ENCODE results near the gene SLC22A23.

Gene SLC22A23

DNA sequence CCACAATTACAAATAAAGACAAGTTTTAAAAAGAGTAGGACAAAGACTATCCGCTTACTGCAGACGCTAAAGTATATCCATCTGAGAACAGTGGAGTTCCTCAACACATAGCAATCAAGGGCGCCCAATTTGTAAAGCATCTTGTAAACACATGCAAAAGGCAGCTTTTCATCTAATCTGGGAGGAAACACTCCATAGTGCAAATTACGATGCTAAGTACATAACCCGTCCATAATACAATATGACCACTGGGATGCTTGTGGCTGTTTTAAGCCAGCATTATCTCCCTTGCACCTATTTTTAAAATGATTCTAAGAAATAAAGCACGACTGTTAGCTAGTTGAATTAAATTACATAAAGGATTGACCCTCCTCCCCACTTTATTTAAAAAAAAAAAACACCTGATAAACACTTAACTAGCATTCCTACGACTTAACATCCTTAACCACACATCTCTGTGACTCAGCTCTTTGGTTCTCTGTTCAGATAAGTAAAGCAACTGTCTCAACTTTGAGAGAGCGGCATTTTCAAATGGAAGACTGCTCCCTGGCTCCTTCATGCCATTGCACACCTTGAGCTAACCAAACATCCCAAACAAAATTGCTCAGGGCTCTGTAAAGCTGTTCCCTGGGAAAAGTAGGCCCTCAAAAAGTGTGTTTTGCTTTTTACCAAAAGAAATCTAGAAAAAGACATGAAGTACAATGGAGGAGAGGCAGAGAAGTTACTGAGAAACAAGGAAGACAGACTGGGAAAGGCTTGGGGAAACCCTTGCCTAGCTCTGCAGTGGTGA is 14.2 kb downstream of the SLC22A23 start:
- H3K4me3 ChIP-seq (ENCODE audit: low read length) = no peak overlapping the region
- no peaks in the 10 kb centered on the region; the same call in 1 of the 2 replicates for H3K79me2 ChIP-seq (ENCODE audit: low read length)
- H3K9ac ChIP-seq (ENCODE audit: low read length) = no peak overlapping the region
- H4K20me1 ChIP-seq (ENCODE audit: insufficient read depth, low read length) = no peaks in the 10 kb centered on the region
- no peaks in the 10 kb centered on the region for H3K4me1 ChIP-seq (ENCODE audit: low read length)
- H3K27me3 ChIP-seq (ENCODE audit: low read depth, low read length) = no peaks in the 10 kb centered on the region
- H3K36me3 ChIP-seq (replicated peaks; ENCODE audit: low read depth, low read length) = no peaks in the 10 kb centered on the region
- no peak overlapping the region for H3K4me2 ChIP-seq (ENCODE audit: low read length)
- no peaks in the 10 kb centered on the region for H3K9me3 ChIP-seq (ENCODE audit: insufficient read depth, low read length)
- no peak overlapping the region for H2AFZ ChIP-seq (ENCODE audit: low read depth, low read length)
- TF ChIP-seq EZH2phosphoT487 (IDR thresholded peaks at IDR 0.05; ENCODE audit: low read depth) = no peak
- no peak for TF ChIP-seq CTCF (IDR thresholded peaks at IDR 0.05; ENCODE audit: low read depth, low read length)
- H3K27ac ChIP-seq (ENCODE audit: low read length) = no peak overlapping the region

GRCh38 chr6:3440911-3441310 is 15.9 kb downstream of the SLC22A23 start:
- no peaks in the 10 kb centered on the region for H3K36me3 ChIP-seq (replicated peaks; ENCODE audit: low read depth, low read length)
- H3K27ac ChIP-seq (ENCODE audit: low read length) = no peak overlapping the region

GRCh38 chr6:3439961-3440360 is 16.9 kb downstream of the SLC22A23 start:
- H2AFZ ChIP-seq (ENCODE audit: low read depth, low read length) = no peak overlapping the region
- no peaks in the 10 kb centered on the region for H3K4me1 ChIP-seq (ENCODE audit: low read length)
- no peaks in the 10 kb centered on the region for H3K79me2 ChIP-seq (ENCODE audit: low read length)
- H3K4me3 ChIP-seq (ENCODE audit: low read length) = no peak overlapping the region
- H3K27me3 ChIP-seq (ENCODE audit: low read depth, low read length) = no peaks in the 10 kb centered on the region
- H3K4me2 ChIP-seq (ENCODE audit: low read length) = no peak overlapping the region
- no peak overlapping the region for H3K27ac ChIP-seq (ENCODE audit: low read length)
- no peaks in the 10 kb centered on the region for H3K9me3 ChIP-seq (ENCODE audit: insufficient read depth, low read length)
- H4K20me1 ChIP-seq (ENCODE audit: insufficient read depth, low read length) = no peaks in the 10 kb centered on the region
- no peak for TF ChIP-seq EZH2phosphoT487 (IDR thresholded peaks at IDR 0.05; ENCODE audit: low read depth)
- no peak for TF ChIP-seq CTCF (IDR thresholded peaks at IDR 0.05; ENCODE audit: low read depth, low read length)
- H3K36me3 ChIP-seq (replicated peaks; ENCODE audit: low read depth, low read length) = no peaks in the 10 kb centered on the region
- H3K9ac ChIP-seq (ENCODE audit: low read length) = no peak overlapping the region

More at GRCh38 chr6:3440911-3441310, 15.9 kb downstream of the SLC22A23 start:
- no peak overlapping the region for H3K4me2 ChIP-seq (ENCODE audit: low read length)
- no peak overlapping the region for H3K4me3 ChIP-seq (ENCODE audit: low read length)
- H3K9me3 ChIP-seq (ENCODE audit: insufficient read depth, low read length) = no peaks in the 10 kb centered on the region
- H2AFZ ChIP-seq (ENCODE audit: low read depth, low read length) = no peak overlapping the region
- TF ChIP-seq EZH2phosphoT487 (IDR thresholded peaks at IDR 0.05; ENCODE audit: low read depth) (no peak), CTCF (IDR thresholded peaks at IDR 0.05; ENCODE audit: low read depth, low read length) (no peak)
- no peaks in the 10 kb centered on the region; the same call in 1 of the 2 replicates for H3K79me2 ChIP-seq (ENCODE audit: low read length)
- H3K9ac ChIP-seq (ENCODE audit: low read length) = no peak overlapping the region
- no peaks in the 10 kb centered on the region for H3K4me1 ChIP-seq (ENCODE audit: low read length)
- H4K20me1 ChIP-seq (ENCODE audit: insufficient read depth, low read length) = no peaks in the 10 kb centered on the region
- H3K27me3 ChIP-seq (ENCODE audit: low read depth, low read length) = no peaks in the 10 kb centered on the region

- TF ChIP-seq EZH2phosphoT487 (IDR thresholded peaks at IDR 0.05; ENCODE audit: low read depth) = no peak
- TF ChIP-seq CTCF (IDR thresholded peaks at IDR 0.05; ENCODE audit: low read depth, low read length) = no peak
- H3K27me3 ChIP-seq (ENCODE audit: low read depth, low read length) = no peaks in the 10 kb centered on the region
- H4K20me1 ChIP-seq (ENCODE audit: insufficient read depth, low read length) = no peaks in the 10 kb centered on the region
- no peak overlapping the region for H3K27ac ChIP-seq (ENCODE audit: low read length)
- H3K9ac ChIP-seq (ENCODE audit: low read length) = no peak overlapping the region
- H3K4me3 ChIP-seq (ENCODE audit: low read length) = no peak overlapping the region
- H3K9me3 ChIP-seq (ENCODE audit: insufficient read depth, low read length) = no peaks in the 10 kb centered on the region
- no peak overlapping the region for H3K4me2 ChIP-seq (ENCODE audit: low read length)
- no peaks in the 10 kb centered on the region for H3K79me2 ChIP-seq (ENCODE audit: low read length)
- H2AFZ ChIP-seq (ENCODE audit: low read depth, low read length) = no peak overlapping the region
- no peaks in the 10 kb centered on the region for H3K36me3 ChIP-seq (replicated peaks; ENCODE audit: low read depth, low read length)
- no peaks in the 10 kb centered on the region for H3K4me1 ChIP-seq (ENCODE audit: low read length)
Measured at GRCh38 chr6:3438190-3439167, 18.4 kb downstream of the SLC22A23 start.

All from OCI-LY3 (cell line).